Measurements from ENCODE around the gene FBXW12.
A peak's percentile ranks its signal among the peaks of the same experiment; 100 is the strongest.
"Not testable (repeated sequence)": the region's sequence is repeated elsewhere in the genome, so short reads cannot be mapped to it uniquely, and the experiment has no call there.

FBXW12 gene, protein sequence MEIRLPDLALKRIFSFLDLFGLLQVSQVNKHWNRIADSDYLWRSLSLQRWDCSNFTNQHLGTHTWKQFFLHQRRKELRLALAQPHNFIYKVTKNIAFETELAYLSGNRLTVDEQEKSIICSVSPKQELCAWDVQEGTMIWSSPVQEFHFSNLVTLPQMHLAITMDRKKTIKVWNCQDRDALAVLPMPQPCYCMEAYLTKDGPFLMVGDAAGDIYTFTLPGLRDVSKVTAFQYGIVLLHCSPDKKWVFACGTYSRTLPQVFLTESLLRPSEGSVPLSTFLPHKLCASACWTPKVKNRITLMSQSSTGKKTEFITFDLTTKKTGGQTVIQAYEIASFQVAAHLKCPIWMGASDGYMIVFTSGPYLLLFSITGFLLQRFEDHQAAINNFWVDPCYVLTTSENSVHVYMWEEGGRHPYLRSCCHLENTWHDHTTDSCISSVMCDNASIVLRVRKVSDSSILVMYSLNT

DNA sequence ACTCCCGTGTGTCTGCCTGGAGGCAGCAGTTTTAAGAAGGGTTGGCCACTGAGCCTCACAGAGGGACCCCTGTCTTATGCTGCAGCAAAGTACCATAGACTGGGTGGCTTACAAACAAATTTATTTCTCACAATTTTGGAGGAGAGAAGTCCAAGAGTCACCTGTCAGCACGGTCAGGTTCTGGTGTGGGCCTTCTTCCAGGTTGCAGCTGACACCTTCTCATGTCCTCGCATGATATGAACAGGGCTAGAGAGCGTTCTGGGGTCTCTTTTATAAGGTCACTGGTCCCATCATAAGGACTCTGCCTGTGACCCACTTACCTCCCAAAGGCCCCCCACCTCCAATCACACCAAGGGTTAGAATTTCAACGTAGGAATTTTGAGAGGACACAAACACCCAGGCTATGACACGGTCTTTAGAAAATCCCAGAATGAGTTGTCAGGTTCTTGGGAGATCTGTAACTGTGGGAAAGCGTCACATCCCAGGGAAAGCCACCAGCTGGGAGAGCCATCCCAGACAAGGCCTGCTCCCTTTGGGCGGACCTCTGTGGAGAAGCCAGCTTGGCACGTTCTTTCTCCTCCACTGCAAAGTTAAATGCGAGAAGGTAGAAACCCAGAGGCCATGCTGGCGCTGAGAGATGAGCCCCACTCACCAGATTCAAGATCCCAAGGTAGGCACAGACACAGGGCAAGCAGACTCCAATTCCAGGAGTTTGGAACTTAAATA is at the start of gene FBXW12:
Gene FBXW12 (plus strand): TSS at position 569 of the 726 bp plus-strand sequence. CDS start 549 bp downstream, outside the sequence.
- DNase-seq = no peak

DNA sequence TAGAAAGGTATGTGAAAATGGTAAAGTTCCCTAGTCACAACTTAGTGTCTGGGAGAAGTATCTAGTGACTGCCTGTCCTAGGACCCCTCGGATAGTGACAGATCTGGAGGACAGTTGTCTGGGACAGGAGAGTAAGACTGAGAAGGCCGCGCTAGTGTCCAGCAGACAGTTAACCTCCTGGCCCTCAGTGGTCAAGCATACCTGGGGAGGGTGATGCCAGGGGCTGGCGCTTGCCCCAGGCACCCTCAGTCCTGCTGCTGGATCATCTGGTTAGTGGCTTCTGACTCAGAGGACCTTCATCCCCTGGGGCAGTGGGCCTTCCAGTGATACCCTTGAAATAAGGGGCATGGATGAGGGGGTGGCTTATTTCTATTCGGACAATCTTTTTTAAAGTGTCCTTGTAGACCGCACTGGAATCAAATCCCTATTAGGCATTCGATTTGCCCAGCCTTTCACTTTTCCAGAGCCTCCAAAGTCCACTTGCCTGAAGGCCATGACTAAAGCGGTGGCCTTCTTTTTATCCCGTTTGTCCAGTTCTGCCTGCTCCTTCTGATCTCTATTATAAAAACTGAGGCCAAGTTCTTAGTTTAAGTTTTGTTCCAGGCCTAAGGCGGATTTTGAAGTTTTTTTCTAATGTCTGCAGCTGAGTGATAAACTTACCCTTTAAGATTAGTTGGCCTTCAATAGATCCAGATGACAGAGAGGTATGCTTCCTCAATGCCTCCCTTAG is 40.1 kb upstream of the FBXW12 start:
- DNase-seq = not testable (repeated sequence)

DNA sequence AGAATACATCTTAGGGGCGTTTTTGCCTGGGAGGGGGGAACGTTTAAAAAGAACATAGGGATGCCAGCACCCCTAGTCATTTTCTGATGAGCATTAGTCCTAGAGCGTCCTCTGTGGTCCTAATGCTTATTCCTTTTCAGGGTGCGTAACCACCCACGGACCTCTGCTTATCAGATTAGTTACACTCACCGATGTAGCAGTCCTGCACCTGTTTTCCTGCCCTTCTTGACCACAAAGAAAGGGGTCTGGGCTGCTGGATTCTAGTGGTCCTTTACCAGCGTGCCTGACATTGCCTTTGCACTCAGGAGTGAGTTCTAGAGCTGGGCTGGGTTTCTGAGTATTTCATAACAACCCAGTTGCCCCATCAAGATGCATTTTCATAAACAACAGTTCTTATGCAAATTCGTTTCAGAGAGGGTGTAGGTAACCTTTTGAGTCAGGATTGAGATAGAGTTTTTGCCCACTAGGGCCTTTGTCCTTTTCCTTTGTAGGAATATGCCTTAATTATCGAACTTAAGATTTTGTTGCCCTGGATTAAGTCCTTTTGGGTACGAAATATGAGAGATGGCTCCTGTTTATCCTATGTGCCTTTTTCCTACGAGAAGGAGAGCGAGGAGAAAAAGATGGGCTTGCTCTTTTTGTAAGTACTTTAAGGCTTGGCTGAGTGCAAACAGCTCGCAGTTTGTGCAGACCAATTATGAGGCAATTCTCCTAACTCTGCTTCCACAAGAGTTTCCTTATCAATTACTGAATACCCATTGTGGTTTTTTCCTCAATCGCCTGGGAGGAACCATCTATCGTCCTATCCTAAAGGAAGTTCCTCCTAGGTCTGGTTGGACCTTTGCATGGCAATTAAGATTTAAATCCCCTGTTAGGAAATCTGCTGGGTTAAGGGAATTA is 38.4 kb upstream of the FBXW12 start, which contains the start of gene SPINK8:
Gene SPINK8 (minus strand): TSS at position 316 of the 900 bp plus-strand sequence. CDS start 5,320 bp downstream, outside the sequence.
- not testable (repeated sequence) for DNase-seq

DNA sequence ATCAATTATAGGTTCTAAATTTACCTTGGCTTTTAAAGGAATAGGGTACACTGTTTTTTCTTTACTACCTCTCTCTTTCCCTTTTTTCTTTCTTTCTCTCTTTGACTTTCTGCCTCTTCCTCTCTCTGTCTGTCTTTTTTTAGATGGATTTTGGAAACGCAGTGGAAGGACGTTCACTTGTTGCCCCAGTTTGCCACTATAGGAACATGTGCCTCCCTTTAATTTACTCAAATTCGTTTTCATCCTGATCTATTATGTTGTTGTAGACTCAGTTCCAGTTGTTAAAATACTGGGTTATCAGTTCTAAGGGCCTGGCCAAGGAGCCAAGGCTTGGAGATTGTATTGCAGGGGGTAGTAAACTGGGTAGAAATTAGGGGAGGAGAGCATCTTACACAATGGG is 37.4 kb upstream of the FBXW12 start:
- DNase-seq = no peak

DNA sequence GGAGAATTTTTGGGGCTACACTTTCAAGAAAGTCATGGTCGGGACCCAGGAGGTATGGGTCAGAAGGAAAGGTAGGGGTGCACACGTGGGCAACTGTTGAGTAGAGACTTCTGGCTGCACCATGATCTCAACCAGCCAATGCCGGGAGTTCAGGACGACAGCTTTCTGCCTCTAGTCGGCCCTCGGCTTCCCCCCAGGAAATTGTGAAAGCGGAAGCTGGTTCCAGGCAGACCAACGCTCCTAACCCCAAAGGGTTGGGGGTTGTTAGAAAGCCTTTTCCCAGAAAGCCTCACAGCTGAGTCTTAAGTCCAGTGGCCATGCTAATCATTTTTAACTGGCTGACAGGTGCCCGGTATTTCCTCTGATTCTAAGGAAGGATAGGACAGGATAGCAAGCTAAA is 36.7 kb upstream of the FBXW12 start:
- DNase-seq = not testable (repeated sequence)

DNA sequence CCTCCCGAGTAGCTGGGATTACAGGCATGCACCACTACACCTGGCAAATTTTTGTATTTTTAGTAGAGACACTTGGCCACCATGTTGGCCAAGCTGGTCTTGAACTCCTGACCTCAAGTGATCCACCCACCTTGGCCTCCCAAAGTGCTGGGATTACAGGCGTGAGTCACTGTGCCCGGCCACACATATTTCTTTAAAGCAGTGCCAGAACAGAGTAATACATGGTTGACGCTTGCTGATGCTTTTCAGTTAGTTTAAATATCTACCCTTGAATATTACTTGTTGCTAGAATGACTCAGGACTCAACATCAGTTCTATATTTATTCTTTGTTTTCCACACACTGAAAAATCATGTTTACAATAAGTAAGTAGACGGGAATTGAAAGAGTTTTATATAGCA is 34.5 kb upstream of the FBXW12 start:
- DNase-seq = not testable (repeated sequence)

DNA sequence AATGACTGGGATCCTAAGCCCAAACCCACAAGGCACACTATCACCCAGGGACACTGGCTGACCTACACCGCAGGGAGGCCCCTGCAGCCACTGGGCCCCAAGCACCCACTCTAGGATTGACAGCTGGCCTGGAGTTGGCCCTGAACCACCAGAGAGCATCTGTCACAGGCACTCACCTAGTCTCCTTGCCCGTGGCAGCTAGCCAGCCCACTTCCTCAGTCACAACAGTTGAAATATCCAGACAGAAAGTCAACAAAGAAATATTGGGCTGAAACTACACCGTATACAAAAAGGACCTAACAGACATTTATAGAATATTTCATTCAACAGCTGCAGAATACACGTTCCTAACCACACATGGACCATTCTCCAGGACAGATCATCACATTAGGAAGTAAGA is 33.4 kb upstream of the FBXW12 start:
- DNase-seq = no peak

DNA sequence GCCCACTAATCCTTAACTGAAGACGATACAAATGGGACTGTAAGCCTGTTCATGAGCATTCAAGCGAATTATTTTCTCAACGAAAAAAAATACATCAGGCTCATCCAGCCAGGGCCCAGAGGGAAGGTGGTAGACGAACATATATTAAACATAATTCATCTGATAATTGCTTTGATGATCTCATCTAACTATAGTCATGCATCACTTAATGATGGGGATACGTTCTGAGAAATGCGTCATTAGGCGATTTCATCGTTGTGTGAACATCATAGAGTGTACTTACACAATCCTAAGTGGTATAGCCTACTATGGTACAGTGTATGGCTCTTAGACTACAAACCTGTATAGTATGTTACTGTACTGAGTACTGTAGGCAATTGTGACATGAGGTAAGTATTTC is 28.6 kb upstream of the FBXW12 start:
- no peak for DNase-seq

DNA sequence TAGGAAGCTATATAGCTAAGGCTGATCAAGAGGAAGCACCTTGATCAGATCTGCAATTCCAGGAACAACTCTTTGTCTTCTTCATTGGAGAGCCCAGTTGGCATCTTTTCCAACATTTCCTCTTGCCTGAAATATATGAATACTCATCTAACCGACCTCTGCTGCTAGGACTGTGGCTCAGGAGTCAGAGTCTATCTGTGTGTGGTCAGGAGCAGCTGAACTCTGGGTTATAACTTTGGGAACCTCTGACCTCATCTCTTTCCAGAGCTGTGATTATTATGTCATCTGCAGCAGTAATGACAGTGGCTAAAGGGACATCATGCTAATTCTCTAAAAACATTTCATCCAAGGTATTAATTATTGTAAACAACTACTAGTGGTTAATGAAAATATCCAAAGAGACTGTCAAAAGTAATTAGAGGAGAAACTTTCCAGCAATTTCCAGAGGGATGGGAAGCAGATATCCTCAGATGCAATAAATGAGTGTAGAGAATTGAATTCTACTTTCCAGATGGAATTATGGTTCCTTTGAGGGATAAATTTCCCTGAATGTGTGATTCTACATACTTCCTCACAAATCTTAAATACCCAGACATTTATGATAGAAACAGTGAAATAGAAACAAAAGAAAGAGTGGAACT is 27.0 kb upstream of the FBXW12 start:
- DNase-seq = no peak

DNA sequence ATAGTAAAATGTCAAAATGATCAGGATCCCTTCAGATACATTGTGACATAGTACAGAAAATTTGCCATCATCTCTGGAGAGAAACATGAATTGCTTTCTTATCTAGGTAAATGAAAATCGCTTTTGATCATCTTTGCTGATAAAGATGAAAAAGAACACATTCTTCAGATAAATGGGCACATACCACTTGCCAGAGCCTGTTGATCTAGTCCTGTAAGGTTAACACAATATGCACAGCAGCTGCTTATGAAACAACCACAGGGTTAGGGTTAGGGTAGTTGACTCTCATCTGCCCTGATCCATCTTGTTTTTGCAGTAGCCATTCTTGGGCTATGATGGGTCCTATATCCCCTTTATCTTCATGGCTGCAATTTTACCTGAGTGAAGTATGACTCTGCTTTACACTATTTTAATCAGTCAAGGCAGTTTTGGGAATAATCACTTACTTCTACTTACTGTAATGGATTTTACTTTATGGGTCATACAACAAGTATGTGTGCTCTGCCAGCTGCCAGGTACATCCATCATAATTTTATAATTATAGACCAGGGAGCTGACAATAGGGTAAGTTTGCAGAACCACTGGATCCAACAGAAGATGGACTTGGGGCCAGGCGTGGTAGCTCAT is 26.0 kb upstream of the FBXW12 start:
- no peak for DNase-seq

DNA sequence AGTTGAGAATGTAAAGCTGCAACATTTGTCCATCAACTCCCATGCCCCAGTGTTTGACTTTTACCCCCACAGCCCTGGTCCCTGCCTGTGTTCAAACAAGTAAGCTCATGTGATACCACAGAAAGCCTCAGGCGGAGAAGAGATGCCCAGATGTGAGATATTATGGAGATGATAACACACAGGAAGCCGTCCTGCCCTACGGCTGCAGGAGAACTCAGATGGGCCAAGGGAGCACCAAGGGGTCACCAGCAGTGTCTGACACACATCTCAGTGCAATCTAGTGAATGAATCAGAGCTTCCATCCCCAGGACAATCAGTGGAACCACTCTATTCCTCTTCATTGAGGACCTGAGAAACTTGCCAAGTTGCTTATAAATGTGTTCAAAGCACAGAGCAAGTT is 24.5 kb upstream of the FBXW12 start:
- DNase-seq = no peak

DNA sequence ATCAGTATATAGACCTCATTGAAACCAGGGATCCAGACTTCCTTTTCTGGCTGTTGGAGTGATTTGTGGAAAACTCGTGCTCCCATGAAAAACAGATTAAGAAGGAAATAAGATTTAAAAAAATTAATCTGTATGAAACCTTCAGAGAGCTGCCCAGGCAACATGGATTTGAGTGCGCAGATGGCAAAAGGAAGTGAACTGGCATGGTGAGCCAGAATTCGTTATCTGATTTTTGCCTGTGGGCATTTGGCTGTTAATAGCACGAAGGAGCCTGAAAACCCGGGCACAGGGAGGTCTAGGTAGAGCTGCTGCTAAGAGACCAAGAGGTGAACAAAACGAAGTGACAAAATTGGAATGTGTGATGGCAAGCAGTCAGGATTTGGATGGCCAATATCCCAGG is 19.5 kb upstream of the FBXW12 start:
- DNase-seq = no peak

DNA sequence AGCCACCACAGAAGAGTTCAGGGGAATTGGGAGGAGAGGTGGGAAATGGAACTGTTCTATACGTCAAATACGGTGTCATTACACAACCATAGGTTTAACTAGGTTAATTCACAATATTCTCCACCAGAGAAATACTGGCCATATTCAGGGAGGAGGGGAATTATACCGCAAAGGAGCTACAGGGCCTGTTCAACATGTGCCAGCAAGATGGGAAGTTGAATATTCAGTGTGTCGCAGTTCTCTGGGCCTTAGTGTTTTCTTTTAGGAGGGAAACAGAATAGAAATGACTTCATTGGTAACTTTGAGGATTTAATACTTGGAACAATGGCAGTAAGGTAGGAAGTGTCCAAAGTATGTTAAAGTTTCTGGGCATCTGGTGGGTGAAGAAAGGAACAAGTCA is 18.0 kb upstream of the FBXW12 start:
- DNase-seq = no peak

DNA sequence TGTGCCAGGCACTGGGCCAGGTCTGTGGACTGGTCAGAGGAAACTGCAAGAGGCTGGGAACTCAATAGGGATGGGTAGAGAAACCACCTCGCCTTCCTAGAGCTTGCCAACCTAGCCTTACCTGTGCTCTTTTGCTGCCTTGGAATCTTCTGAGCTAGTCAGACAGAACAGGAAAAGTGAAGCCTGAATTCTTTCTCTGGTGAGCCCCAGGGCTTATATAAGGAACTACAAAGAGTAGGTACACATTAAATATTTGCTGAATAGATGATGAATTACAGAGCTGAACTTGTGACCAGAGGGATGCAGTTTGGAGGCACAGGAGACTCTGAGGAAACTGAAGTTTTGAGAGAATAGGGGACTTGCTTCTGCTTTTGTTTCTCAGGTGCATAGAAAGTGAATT is 15.6 kb upstream of the FBXW12 start:
- no peak for DNase-seq

DNA sequence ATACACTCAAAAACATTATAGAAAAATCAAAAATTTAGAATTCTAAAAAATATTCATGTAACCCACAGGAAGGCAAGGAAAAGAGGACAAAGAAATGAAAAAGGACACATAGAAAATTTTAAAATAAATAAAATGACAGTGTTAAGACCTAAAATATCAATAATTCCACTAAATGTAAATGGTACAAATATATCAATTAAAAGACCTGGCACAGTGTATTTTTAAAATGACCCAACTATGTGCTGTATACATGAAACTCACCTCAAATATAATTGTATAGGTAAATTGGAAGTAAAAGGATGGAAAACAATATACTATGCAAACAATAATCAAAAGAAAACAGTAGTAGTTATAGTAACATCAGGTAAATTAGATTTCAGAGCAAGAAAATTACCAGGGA is 10.1 kb upstream of the FBXW12 start:
- no peak for DNase-seq

DNA sequence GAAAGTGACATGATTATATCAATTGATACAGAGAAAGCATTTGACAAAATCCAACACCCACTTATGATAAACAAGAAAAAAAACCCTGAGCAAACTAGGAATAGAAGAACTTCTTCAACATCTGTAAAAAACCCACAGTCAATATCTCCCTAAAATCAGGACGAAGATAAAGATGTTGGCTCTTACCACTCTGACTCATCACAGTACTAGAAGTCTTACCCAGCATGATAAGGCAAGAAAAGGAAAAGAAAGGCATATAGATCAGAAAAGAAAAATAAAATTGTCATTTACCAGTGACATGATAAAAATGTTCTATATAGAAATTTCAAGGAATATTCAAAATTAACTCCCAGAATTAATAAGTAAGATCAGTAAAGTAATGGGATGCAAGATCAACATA is 7.2 kb upstream of the FBXW12 start:
- DNase-seq = no peak

DNA sequence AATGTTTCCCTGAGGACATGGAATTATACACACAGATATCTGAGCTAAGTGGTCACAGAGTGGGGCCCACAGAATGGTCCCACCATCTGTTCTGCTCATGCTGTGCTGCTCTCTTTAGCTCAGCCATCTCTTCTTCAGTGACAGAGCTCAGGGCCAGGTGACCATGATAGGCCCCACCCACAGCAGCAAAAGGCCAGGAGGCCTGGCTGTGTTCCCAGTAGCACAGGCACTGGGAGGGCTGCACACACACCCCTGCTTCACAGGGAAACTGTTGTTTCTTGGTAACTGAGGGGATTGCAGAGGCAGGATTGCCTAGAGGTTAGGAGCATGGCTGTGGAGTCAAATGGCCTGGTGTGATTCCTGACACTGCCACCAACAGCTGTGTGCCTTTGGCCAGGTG is 4.8 kb upstream of the FBXW12 start:
- DNase-seq = peak; percentile 42

DNA sequence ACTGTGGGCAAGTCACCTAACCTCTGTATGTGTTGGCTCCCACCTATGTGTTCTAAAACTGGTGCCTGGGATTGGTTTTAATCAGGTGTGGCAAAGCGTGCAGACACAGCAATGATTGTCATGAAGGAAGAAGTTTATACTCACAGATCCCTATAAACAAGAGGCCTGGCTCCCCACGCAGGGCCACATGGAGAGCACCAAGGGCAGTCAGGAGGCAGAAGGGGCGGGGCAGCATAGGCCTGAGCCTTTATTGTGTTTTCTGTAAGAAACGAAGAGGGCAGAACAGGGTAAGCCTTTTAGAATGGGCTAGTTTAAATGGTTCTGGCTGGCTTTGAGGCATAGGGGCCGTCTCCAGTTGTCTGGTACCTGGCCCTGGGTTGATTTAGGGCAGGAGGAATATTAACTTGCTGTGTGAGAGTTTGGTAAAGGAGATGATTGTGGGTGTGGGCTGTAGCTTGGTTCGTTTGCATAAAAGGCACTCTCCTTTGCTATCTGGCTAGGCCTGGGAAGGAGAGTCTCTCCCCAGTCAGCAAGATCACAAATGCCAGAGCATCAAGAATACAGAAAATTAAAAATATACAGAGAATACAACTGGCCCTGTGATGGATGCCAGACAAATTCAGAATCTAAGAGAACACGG is 2.2 kb upstream of the FBXW12 start:
- no peak for DNase-seq

DNA sequence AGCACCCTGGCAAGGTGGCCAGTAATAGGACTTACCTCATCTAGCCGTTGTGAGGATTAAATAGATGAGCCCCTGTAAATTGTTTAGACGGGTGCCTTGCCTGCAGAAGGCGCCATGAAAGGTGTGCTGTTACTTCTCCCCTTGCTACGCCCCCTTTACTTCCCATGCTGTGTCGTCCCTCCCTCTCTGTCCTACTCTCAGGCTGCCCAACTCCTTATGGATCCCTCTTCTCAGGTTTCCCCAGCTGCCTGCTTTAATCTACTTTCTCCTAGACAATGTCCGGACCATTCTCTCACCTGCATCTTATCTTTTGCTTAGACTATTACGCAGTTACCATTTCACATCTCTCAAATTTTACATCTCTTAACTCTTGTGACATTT is 1.7 kb upstream of the FBXW12 start:
- no peak for DNase-seq

DNA sequence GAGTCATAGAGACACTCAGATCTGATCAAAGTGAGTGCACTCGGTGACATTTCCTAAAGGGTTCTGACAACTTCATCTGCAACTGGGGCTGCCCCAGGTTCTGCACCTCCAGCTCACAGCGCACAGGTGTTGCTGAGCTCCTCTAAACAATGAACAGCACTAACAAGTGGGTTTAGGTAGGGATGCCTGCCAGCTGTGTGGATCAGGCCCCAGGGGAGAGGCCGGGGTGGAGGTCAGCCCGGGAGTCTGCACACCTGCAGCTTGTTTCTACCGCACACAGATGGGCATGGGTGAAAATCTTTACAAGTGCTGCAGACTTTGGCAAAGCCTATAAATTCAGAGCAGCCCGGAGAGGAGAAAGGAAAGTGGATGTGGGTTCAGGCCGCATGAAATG is 355 bp downstream of the FBXW12 start:
- DNase-seq = no peak
